GM12874 (cell line): ENCODE measurements around the gene CSHL1.

Source experiments
- CTCF ChIP-seq: IDR thresholded peaks from 2 replicates; pipeline ENCODE4 v1.5.1; 2011; ENCODE audit warnings: low read depth, mild to moderate bottlenecking, control low read depth, low read length, moderate library complexity; ENCODE audit not compliant: insufficient read depth

CSHL1 gene

DNA sequence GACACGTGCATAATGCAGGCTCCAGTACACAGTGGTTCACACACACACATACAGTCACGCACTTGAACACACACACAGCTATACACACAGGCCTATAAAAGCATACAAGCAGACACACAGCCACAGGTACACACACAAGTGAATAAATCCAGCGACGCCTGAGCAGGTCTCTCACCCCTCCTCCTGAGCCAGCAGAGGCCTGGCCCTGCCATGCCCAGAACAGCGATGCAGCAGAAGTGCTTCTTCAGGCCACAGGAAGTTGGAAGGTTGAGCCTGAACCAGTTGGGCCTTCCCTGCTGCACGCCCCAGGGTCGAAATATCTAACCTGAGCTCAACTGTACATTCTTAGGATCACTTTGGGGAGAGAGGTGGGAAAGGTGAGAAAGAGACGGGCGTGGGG is 28.3 kb upstream of the CSHL1 start:
- no peak for TF ChIP-seq CTCF

GRCh38 chr17:63937920-63938319 is 26.9 kb upstream of the CSHL1 start:
- no peak for TF ChIP-seq CTCF

- TF ChIP-seq CTCF, result no peak
These were observed 26.3 kb upstream of the CSHL1 start for GRCh38 chr17:63937319-63937718.

DNA sequence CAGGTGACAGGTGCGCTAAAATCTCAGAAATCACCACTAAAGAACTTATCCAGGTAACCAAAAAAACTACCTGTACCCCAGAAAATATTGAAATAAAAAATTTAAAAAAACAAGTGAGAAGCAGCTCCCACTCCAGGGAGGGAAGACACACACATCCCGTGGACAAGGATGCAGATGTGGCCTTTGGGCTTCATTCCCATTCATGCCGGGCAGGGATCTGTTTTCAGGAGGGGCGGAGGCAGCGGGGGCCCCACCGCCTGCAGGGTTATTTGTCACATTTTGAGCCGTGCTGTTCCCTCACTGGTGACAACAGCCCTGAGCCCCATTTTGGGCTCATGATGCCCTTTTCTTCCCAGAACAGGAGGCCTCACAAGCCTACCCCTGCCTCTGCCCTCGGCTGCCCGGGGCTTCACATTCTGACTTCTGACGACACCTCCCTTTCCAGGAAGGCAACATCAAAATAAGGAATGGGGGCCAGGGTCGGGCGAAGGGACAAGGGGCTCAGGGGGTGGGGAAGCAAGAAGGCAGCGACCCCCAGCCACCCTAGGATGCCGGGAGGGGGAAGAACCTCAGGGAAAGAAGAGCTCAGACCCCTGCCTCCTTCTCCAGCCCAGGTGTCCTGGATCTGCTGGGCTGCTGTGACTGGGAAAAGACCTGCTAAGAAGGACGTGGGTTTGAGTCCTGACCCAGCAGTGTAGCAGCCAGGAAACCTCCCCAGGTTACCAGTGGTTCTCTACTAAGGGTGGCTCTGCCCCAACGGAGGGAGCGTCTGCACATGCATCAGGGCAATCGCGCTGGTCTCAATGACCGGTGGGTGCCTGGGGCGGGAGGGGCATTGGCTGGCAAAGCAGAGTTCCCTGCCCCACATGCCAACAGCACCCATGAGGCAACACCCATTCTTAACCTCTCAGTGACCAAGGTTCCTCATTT is 23.4 kb upstream of the CSHL1 start:
- TF ChIP-seq CTCF, result no peak

DNA sequence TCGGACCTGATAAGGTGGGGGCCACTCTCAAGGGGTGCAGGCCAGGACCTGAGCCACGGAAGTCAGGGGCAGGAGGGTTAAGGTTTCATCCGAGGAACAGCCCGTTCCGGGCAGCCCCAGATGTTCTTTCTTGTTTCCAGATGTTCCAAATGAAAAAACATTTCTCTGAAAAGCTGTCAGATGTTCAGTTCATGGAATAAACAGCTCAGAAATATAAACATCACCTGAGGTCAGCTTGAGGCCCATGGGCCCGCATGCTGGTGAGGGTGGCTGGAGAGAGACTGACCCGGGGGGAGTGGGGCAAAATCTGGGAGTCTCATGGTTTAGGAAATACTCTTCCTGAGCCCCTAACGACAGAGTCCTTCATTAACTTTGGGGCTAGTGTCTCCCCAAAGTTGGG is 22.5 kb upstream of the CSHL1 start:
- TF ChIP-seq CTCF, result no peak

GRCh38 chr17:63932721-63933120 is 21.7 kb upstream of the CSHL1 start:
- TF ChIP-seq CTCF, result no peak

DNA sequence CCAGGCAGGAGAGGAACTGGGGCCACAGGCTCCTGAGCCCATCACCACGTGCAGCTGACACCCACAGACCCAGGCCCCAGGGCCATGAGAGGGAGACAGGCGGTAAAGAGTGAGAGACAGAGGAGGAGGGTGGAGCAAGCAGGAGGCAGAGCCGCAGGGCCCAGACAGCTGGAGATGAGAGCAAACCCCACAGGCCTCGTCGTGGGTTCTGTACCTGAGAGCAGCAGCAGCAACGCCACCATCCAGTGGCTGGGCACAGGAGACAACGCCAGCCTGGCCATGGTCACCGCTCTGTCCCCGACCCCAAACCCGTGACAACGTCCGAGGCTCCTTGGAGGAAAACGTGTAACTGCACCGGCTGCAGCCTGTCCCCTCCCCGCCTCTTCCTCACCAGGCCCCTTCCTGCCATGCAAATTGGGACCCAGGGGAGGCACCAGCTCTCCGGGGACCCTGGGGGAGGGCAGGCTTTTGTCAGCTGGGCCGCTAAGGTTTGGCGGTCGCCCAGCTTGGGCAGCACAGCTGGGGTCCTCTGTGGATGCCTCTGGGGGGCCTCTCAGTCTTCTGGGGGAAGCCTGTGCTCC is 21.0 kb upstream of the CSHL1 start, which contains the start of gene CD79B:
Gene CD79B, minus strand, starts transcription at position 351 of the 581 bp plus-strand sequence. Its CDS starts 70 bp downstream, at position 281.
- TF ChIP-seq CTCF, result no peak
